Right kidney (tissue), 9 donors: ENCODE data around the gene GLRX3.
"Not testable (repeated sequence)": the region's sequence is repeated elsewhere in the genome, so short reads cannot be mapped to it uniquely, and the experiment has no call there.

ENCODE experiments used
- DNase-seq: peaks from one replicate; pipeline ENCODE4 v3.0.0-alpha.2; 2016
- long read RNA-seq, 8 donors: transcript quantifications; one replicate each; lab custom pipeline, GENCODE V29; 2026

GLRX3 gene
- long read RNA-seq, donor 1, transcript GLRX3-201 (11 exons, 1,302 nt) = major isoform, 39 of 81 reads
- long read RNA-seq, donor 1, transcript GLRX3-202 (12 exons, 3,827 nt) = minor isoform, 11 of 81 reads
- long read RNA-seq, donor 1, partial matches to known transcripts = 21 of 81 reads
- long read RNA-seq, donor 1, other reads (novel, unspliced or antisense) = 5 of 81 reads
- long read RNA-seq, donor 2, transcript GLRX3-202 (12 exons, 3,827 nt) = minor isoform, 6 of 36 reads
- long read RNA-seq, donor 2, transcript GLRX3-201 (11 exons, 1,302 nt) = major isoform, 24 of 36 reads
- long read RNA-seq, donor 2, partial matches to known transcripts = 5 of 36 reads
- long read RNA-seq, donor 2, other reads (novel, unspliced or antisense) = 0 of 36 reads
- long read RNA-seq, donor 3, transcript GLRX3-201 (11 exons, 1,302 nt) = major isoform, 14 of 26 reads
- long read RNA-seq, donor 3, partial matches to known transcripts = 9 of 26 reads
- long read RNA-seq, donor 3, other reads (novel, unspliced or antisense) = 0 of 26 reads
- long read RNA-seq, donor 4, transcript GLRX3-202 (12 exons, 3,827 nt) = minor isoform, 5 of 27 reads
- long read RNA-seq, donor 4, transcript GLRX3-201 (11 exons, 1,302 nt) = major isoform, 15 of 27 reads
- long read RNA-seq, donor 4, partial matches to known transcripts = 5 of 27 reads
- long read RNA-seq, donor 4, other reads (novel, unspliced or antisense) = 0 of 27 reads
- long read RNA-seq, donor 5, transcript GLRX3-201 (11 exons, 1,302 nt) = major isoform, 48 of 87 reads
- long read RNA-seq, donor 5, transcript GLRX3-202 (12 exons, 3,827 nt) = minor isoform, 14 of 87 reads
- long read RNA-seq, donor 5, partial matches to known transcripts = 23 of 87 reads
- long read RNA-seq, donor 5, other reads (novel, unspliced or antisense) = 0 of 87 reads
- long read RNA-seq, donor 6, transcript GLRX3-201 (11 exons, 1,302 nt) = major isoform, 29 of 66 reads
- long read RNA-seq, donor 6, partial matches to known transcripts = 35 of 66 reads
- long read RNA-seq, donor 6, other reads (novel, unspliced or antisense) = 0 of 66 reads
- long read RNA-seq, donor 7, transcript GLRX3-201 (11 exons, 1,302 nt) = major isoform, 41 of 75 reads
- long read RNA-seq, donor 7, partial matches to known transcripts = 27 of 75 reads
- long read RNA-seq, donor 7, other reads (novel, unspliced or antisense) = 0 of 75 reads
- long read RNA-seq, donor 8, transcript GLRX3-201 (11 exons, 1,302 nt) = major isoform, 23 of 35 reads
- long read RNA-seq, donor 8, partial matches to known transcripts = 6 of 35 reads
- long read RNA-seq, donor 8, other reads (novel, unspliced or antisense) = 0 of 35 reads

- peak; percentile 91 for DNase-seq
Measured at GRCh38 chr10:130136226-130137089, at the start of gene GLRX3. Gene GLRX3, plus strand, starts transcription at chr10:130136391. Its CDS starts 30 bp downstream, at chr10:130136421.

GRCh38 chr10:130090565-130090964, 45.6 kb upstream of the GLRX3 start:
- DNase-seq = not testable (repeated sequence)

GRCh38 chr10:130099344-130099743, 36.8 kb upstream of the GLRX3 start:
- no peak for DNase-seq

DNA sequence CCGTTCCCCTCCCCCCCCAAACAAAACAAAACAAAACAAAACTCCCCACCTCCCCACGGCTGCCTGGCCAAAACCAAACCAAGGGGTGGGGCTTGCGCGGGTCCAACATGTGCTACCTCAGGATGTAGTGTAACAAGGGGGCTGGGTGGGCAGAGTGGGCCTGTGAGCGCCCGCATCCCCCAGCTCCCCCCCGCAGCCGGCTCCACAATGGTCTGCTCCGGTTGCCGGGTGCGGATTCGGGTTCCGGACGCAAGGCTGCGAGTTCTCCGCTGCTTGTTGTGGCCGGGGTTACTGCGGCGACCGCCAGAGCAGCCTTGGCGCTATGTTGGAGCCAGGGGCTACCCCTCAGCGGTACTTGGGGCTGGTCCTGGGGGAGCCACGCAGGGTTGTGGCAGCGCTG, 30.5 kb upstream of the GLRX3 start:
- DNase-seq = no peak

- DNase-seq = not testable (repeated sequence)
Measured at GRCh38 chr10:130108146-130108545, 28.0 kb upstream of the GLRX3 start.

DNA sequence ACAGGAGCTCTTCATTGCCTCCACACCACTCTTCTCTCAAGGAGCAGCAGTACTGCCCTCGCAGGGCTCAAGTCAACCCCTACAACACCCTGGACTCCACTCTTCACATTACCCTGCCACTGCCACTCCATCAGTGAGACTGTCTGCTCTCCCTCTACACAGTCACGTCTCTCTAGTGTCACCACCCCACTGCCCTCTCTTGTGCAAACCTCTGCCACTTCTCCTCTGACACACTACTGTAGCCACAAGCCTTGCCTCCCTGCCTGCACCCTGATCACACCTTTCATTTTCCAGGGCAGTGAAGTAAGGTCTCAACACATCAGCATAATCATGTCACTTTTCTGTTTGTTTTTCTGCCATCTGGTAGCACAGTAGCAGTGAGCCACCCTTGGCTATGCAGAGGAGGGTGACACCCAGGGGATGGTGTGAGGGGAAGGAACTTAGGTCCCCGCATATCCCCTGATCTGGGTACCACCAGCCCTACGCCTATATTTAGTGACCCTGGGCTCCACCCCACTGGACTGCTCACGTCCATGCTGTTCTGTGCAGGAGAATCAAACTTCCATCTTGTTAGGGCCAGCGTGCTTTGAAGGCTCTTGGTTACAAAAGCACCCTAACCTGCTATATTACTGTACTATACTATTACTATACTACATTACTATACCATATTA, 27.1 kb upstream of the GLRX3 start:
- DNase-seq = no peak

DNA sequence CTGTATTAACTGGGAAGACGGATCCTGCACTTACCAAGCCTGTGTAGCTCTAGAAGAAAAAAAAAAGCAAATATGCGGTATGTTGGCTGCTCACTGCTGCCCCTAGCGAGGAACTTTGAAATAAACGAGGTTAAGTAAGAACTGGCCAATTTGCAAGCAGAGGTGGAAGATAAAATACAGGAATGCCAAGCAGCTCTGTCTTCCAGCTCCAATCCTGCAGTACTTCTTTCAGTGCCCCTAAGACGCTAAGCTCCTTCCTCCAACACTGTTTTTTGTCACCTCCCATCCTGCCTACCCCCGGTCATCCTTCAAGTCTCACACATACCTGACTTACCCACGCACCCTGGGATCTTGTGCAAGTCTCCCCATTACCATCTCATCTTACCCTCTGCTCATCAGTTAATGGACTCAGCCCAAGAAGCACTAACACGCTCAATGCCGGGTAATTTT, 26.4 kb upstream of the GLRX3 start:
- DNase-seq = no peak

DNA sequence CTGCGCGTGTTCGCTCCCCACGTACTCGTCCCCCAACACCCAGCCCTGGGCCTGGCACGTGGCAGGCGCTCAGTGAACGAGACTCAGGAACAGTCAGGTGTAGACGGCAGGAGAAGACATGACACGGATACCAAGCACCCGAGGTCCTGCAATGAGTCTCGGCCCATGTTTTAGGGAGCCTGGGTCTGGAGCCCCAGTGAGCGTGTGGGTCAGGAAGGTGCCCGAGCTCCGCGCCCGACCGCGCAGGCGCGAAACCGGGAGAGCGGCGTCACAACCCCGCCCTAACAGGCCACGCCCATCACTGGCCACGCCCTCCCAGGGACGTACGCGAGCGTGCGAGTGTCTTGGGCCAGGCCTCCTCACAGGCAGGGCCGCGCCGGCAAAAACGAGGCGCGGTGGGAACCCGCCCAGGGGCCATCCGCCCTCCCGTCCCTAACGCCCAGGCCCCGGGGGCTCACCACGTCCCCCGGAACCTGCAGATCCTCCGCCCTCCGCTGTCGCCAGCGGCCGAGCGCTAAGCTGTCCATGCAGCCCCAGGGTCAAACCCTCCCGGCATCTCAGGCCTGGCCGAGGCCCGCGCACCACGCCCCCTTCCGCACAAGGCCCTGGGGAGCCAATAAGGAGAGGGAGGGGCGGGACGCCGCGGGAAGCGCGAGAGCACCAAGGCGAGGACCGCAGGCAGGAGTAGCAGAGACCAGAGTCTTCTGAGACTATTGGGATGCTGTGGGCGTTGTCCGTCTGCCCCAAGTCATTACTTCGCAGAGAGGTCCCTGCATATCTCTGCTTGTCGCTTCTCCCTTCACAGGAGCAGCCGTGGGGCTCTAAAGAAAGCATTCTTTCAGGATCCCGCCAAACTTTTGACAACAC, 25.7 kb upstream of the GLRX3 start, which contains the start of gene C10orf143:
Gene C10orf143, minus strand, starts transcription at position 585 of the 867 bp plus-strand sequence. Its CDS starts 58 bp downstream, at position 527.
- peak; percentile 100 for DNase-seq

DNA sequence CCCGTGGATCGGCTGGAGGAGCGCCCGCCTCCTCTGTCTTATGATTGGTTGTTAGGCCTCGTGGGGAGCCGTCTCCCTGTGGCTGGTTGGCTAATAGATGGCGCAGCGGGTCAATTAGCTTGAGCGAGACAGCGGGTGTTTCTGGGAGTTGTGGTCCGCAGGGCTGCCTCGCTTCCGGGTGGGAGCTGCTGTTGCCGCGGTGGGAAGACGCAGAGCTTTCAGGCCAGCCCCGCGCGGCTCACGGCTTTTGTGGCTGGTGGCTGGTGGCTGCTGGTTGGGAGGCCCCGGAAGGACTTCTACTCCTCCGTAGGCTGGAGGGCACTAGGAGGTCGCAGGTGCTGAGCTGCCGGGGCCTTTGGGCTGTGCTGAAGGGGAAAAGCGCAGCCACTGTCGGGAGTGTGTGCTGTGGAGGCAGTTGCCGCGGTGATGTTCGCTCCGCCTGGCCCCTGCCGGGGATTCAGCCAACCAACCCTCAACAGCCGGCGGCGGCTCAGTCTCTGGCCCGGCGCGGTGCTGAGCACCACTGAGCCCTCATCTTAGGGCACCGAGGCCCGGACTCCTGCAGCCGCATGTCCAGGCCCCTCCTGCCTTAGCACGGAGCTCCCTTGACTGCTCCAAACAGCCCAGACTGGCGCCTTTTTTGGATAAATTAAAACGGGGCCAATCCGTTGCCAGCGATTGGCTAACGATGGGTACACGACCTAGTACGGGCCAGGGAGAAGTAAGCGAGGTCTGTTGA, 24.9 kb upstream of the GLRX3 start:
- DNase-seq = peak; percentile 98

GRCh38 chr10:130111852-130112180, 24.4 kb upstream of the GLRX3 start:
- DNase-seq = no peak

DNA sequence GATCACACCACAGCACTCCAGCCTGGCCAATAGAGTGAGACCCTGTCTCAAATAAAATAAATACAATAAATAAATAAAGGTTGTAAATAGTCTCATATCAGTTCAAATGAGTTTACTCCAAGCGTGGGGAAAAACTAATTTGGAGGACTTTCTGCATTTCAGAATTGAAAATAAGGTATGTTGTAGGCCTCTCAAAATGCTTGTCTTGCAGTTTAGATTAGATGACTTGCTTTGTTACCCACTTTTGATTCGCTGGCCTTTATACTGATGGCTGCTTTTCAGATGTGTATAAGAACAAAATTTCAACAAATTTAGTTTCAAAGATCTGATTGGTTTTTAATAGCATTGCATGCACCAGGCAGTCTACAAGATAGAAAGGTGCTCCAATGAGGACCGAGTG, 23.4 kb upstream of the GLRX3 start:
- DNase-seq = no peak

GRCh38 chr10:130116942-130117341, 19.2 kb upstream of the GLRX3 start:
- not testable (repeated sequence) for DNase-seq

GRCh38 chr10:130117535-130117934, 18.7 kb upstream of the GLRX3 start:
- not testable (repeated sequence) for DNase-seq

GRCh38 chr10:130121486-130122079, 14.6 kb upstream of the GLRX3 start:
- no peak for DNase-seq

- DNase-seq = peak; percentile 48
Measured at GRCh38 chr10:130127364-130128061, 8.7 kb upstream of the GLRX3 start.

GRCh38 chr10:130128062-130128781, 8.0 kb upstream of the GLRX3 start:
- no peak for DNase-seq

- no peak for DNase-seq
Measured at GRCh38 chr10:130128922-130129321, 7.3 kb upstream of the GLRX3 start.
